Iris pigment epithelial cell (primary cell): ENCODE results near the gene GNLY.

ENCODE experiments used
- DNase-seq: peaks from one replicate; pipeline ENCODE4 v3.0.0-alpha.2; 2011; ENCODE audit warnings: low read depth

The GNLY gene

DNA sequence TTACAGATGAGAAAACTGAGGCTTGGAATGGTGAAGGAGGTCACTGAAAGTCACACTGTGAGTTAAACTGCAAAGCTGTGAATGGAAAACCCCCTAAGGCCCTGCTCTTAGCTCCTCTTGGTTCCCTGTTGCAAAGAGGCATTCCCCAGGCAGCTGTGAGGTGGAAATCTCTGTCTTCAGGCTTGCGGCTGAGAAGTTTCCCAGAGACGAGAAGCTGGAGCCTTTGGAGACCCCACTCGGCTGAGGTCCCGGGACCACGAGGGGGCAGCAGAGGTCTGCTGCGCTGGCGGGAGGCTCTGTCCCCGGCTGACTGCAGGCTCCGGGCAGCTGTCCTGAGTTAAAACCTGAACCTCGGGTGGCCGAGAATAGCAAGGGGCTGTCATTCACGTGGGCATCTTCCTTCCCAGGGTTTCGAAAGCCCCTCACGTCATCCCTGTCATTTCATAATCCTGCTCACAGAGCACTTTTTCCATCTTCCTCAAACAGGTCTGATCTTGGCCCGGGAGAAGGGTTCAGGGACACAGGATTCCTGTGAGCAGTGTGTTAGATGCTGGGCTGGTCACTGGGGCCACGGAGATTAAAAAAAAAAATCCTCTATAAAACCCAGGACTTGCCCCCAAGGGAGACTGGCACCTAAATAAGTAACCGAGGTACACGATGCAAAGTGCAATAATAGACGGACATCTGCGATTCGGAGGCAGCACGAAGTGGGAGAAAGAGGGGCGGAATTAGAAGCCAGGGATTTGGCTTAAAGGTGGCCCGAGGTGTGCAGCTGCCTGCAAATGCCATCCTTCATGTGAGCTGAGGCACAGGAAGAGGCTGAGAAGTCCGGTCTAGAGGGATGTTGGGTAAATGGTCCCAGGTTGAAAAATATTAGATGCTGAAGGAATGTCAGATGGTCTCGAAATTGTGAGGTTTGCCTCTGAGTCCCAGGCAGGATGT is 35.0 kb downstream of the GNLY start:
- peak; percentile 71 for DNase-seq

DNA sequence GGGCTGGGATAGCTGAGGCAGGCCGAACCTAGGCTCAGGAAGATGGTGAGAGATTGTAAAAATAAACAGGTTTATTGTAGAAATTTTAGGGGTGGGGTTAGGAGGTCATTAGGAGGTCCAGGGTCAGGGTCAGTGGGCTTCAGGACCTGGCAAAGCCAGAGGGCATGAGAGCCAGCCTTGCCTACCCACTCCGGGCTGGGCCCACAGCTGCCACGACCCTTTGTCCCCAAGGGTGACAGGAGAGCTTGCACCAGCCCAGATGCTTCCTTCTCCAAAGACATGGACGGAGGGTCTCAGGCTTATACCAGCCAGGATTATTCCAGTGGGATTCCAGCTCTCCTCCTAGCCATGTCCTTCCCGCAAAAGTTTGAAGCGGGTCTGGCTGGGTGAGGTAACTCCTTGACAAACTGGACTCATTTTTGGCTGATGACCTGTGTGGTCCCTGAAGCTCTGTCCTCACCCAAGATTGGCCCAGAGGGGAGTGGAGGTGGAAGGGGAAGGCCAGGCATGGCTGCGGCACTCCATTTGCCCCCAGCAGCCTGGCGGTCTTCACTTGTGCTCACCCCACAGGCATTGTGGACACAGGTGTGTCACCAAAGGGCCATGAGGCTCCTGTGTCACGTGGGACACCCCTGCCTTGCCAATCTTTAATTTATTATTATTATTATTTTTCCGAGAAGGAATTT is 35.8 kb downstream of the GNLY start:
- no peak for DNase-seq

- DNase-seq: no peak
Observed at GRCh38 chr2:85730686-85731230, 36.6 kb downstream of the GNLY start.

GRCh38 chr2:85731606-85732005 is 37.4 kb downstream of the GNLY start:
- DNase-seq: no peak

DNA sequence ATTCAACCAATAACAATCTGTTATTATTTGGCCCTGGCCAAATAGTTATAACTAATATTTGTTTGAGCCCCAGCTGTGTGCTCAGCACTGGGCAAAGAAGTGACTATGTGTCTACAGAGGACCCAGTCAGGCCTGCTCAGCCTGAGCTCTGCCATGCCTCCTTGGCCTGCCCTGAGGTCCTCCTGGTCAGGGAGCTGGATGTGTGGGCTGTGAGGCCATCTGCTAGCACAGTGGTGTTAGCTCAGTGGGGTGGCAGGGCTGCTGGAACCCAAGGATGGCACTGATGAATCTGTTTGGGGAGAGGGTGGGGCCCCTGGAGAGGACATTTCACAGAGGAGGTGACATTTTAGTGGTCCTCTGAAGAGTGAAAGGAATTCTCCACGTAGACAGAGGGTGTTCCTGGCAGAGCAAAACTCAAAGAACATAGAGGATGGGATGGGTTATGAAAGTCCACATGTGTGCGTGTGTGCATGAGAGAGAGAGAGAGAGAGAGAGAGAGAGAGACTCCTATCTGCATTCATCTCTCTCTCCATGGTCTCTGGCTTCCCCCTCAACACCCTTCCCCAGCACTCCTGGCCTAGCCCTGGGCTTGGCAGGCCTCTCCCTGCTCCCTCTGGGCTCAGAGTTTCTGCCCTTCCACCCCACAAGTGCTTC is 38.4 kb downstream of the GNLY start:
- no peak for DNase-seq

DNA sequence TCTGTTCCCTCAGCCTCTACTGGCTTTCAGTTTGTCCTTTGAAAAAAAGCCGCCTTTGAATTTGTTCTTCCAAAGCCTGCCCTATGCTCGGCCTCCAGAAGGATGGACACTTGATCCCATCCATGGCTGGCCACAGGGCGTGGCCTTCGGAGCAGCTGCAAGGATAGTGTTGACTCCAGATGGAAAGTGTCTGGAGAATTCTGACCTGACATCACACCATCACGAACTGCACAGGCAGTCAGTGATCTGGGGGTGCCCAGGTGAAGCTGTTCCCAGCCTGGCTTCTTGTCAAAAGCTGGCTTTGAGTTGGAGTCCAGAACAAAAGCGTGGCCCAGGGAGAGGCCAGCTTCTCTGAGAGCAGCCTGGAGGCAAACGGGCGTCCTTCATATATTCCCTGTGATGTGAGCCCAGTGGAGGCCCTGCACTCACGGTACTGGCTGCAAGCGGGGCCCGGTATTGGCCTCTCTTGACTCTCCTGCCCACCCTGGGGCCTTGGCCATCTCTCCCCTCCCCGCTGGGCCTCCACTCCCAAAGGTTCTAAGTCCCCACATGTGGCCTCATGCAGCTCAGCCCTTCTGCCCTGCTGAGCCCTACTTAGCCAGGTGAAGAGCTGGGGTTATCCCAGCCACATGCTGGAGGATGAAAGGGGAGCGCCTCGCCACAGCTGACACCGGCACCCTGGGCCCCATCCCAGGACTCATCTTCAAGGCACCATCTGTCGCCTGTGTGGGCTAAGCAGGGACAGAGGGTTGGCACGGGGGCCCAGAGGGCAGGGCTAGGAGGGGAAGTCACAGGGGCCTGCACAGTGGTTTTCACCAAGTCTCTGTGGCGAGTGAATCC is 39.2 kb downstream of the GNLY start:
- DNase-seq: no peak

GRCh38 chr2:85734015-85734414 is 39.9 kb downstream of the GNLY start:
- DNase-seq: no peak

DNA sequence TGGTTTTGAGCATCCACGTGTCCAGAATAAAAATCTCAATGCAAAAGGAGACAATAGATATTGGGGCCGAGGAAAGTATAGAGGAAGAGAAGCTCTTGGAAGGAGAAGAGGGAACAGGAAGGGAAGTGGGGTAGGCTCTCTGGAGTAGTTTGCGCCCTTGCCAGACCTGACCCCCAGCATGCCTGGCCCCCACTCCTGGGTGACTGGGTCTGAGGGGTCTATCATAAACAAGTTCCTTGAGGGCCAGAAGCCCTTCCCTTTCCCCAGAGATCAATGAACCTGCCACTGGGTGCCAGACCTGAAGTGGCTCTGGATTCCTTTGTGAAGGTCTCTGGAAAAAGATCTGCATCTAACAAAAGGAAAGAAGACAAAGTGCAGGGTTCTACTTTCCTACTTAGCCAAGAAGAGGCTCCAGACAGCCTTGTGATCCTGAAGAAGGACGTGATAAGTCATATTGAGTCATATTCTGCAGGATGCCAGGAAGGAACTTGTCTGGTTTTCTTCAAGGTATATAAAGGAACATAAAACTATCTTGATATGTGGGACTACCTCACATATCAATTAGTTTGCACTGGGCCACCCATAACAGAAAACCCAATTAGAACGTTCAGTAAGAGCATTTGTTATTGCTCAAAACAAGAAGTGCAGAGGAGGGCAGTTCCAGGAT is 40.9 kb downstream of the GNLY start:
- DNase-seq: peak; percentile 64

- DNase-seq: no peak
Observed at GRCh38 chr2:85735691-85736090, 41.5 kb downstream of the GNLY start.

DNA sequence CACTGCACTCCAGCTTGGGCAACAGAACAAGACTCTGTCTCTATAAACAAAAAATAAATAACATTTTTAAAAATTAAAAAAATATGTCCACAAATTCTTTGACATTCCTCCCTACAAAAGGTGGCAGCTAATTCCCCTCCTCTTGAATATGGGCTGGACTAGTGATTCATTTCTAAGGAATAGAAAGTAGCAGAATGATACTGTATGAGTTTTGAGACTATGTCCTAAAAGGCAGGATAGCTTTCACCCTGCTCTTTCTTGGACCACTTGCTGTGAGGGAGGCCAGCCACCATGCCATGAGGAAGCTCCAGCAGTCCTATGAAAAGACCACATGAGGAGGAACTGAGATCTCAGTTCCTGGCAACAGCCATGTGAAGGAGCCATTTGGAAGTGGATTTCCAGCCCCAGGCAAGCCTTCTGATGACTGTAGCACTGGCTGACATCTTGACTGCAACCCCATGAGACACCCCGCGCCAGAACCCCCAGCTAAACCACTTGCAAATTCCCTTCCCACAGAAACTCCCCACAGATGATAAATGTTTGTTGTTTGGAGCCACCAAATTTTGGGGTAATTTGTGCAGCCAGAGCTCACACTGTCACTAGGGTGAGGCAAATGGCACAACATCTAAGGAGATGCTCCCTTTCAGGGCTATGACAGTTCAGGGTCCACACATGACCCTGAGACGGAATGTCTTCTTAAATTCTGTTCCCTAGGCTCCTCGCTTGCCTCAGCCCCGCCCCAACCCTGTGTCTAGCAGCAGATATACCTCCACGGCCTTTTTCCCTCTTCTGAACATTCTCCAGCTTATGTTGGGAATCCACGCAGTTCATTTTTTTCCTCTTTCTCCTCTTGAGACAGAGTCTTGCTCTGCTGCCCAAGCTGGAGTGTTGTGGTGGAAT is 42.5 kb downstream of the GNLY start:
- no peak for DNase-seq

DNA sequence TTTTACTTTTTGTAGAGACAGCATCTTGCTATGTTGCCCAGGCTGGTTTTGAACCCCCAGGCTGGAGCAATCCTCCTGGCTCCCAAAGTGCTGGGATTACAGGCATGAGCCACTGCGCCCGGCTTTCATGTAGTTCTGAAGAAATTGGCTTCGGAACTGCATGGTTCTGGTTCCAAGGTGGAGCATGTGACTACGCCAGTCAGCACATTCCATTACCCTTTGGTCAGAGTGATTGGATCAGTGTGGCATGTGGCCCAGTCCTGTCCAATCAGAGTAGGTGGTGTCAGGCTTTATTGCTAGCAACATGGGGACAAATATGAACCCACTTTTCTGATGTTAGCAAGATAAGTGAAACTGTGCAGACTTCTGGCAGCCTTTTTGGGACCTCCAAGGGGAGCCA is 43.3 kb downstream of the GNLY start:
- DNase-seq: peak; percentile 91

GRCh38 chr2:85737961-85738360 is 43.8 kb downstream of the GNLY start:
- DNase-seq: no peak

GRCh38 chr2:85740193-85740592 is 46.0 kb downstream of the GNLY start:
- no peak for DNase-seq

DNA sequence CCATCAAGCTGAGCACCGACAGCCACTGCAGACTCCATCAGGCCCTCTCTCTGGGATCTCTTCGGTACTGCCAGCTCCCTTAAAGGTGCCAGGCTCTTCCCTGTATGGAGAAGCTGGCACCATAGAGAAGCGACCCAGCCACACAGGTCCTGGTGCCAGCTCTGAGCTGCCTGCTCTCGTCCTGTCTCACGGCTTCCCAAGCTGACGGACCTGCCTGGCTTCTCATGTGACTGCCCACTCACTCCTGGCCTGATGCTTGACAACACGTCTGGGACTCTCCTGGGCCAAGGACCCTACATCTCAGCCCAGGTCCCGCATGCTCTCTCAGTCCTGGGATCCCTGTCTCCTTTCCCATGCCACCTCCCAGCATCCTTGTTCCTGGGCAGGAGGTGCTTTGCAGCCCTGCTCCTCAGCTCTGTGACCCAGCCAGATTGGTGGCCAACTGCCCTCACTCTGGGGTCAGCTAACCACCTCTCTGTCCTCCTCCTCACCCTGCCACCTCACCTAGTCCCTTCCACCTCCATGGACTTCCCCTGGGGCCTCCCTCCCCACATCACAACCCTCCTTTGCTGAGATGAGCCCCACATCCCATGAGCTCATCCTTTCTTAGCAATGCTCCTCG is 47.2 kb downstream of the GNLY start:
- no peak for DNase-seq

- DNase-seq: peak; percentile 96
Observed at GRCh38 chr2:85741833-85742455, 47.8 kb downstream of the GNLY start.

DNA sequence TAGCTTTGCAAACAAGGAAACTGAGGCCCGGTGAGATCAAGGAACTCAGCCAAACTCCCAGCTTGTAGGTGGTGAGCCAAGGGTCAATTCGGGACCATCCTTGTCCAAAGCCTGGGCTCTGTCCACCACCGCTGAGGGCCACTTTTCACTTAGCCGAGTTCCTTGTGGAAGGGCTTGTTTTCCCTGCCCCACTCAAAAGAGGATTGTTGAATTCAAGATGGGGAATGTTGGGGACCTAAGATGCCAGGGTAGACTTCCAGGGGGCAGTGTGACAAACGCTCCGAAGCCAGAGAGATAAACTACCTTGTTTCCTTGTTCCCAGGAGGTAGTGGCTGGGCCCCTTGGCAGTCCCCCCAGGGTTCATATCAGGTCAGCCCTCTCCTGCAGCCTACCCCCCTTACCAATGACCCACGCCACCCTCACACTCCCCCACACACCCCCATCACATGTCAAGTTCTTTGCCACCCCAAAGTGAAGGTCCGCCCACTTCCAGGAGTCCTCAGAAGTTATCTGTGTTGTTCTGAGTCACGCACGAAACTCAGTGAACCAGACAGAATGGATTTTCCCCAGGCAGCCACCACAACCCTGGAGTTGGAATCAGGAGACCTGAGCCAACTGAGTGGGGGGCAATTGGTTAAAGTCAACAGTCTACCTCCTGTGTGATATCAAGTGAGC is 49.3 kb downstream of the GNLY start:
- peak; percentile 88 for DNase-seq

DNA sequence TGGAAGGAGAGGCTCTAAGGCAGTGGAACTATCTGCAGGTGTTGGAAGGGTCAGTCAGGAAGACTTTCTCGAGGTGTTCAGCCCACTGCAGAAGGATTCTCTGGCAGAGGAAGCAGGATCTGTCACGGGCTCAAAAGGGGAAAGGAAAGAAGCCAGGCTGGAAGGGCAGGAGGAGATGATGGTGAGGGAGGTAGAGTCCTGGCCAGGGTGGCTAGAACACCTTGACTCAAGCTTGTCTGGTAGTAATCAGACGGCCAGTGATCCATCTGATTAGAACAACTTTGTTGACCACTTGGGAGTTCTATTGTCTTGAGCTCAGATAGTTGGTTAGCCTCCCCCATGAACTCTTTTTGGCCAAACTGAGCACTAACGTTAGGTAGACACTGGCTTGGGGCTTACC is 49.9 kb downstream of the GNLY start:
- DNase-seq: no peak
